Mesenchymal stem cell (in vitro differentiated cells and primary cell): ENCODE measurements around the gene PTPN12.

ENCODE experiments used
- DNase-seq: peaks from one replicate; pipeline ENCODE4 v3.0.0-alpha.2; 2013
- H2AFZ ChIP-seq: one replicate; pipeline ENCODE4 v1.6.1; 2013; ENCODE audit warnings: low read depth, mild to moderate bottlenecking, control low read depth, inconsistent platforms, low read length, moderate library complexity
- H2AK5ac ChIP-seq: 2 replicates; pipeline ENCODE4 v1.6.1; 2013; ENCODE audit warnings: low read length, moderate library complexity, mild to moderate bottlenecking, inconsistent platforms; ENCODE audit not compliant: severe bottlenecking
- H2BK120ac ChIP-seq: one replicate; pipeline ENCODE4 v1.6.1; 2013; ENCODE audit warnings: low read depth, mild to moderate bottlenecking, inconsistent platforms, low read length, moderate library complexity
- H2BK12ac ChIP-seq, 2 experiments: one replicate each; pipeline ENCODE4 v1.6.1; 2013; ENCODE audit warnings: inconsistent platforms in 2 of 2, low read length in 2 of 2, mild to moderate bottlenecking in 2 of 2, moderate library complexity in 2 of 2, control low read depth in 1 of 2
- H2BK15ac ChIP-seq: one replicate; pipeline ENCODE4 v1.6.1; 2013; ENCODE audit warnings: mild to moderate bottlenecking, low read depth, inconsistent platforms; ENCODE audit not compliant: poor library complexity, severe bottlenecking
- H2BK5ac ChIP-seq: 2 replicates; pipeline ENCODE4 v1.6.1; 2013; ENCODE audit warnings: low read depth, mild to moderate bottlenecking, low read length, control low read depth, inconsistent platforms; ENCODE audit not compliant: poor library complexity, severe bottlenecking
- H3K14ac ChIP-seq, 2 experiments: one replicate each; pipeline ENCODE4 v1.6.1; 2013; ENCODE audit warnings: inconsistent platforms in 2 of 2, low read length in 2 of 2, control low read depth in 1 of 2, mild to moderate bottlenecking in 1 of 2, moderate library complexity in 1 of 2
- H3K18ac ChIP-seq, 2 experiments: one replicate each; pipeline ENCODE4 v1.6.1; 2013; ENCODE audit warnings: inconsistent platforms in 2 of 2, low read length in 2 of 2, control low read depth in 1 of 2, low read depth in 1 of 2, mild to moderate bottlenecking in 1 of 2
- H3K23ac ChIP-seq, 2 experiments: one replicate each; pipeline ENCODE4 v1.6.1; 2013; ENCODE audit warnings: inconsistent platforms in 2 of 2, low read length in 2 of 2, mild to moderate bottlenecking in 2 of 2, moderate library complexity in 2 of 2, control low read depth in 1 of 2
- H3K27ac ChIP-seq: 2 replicates; pipeline ENCODE4 v1.5.1; 2013; ENCODE audit warnings: mild to moderate bottlenecking, moderate library complexity, low read length, control low read depth, inconsistent platforms; ENCODE audit not compliant: poor library complexity, severe bottlenecking
- H3K27me3 ChIP-seq, 2 experiments: 2 replicates each; pipeline versions ENCODE4 v1.6.1 to v1.7.0; 2013; ENCODE audit warnings: low read length in 2 of 2, mild to moderate bottlenecking in 2 of 2, moderate library complexity in 2 of 2, control low read depth in 1 of 2, inconsistent platforms in 1 of 2; ENCODE audit not compliant: control insufficient read depth in 1 of 2, insufficient read depth in 1 of 2
- H3K36me3 ChIP-seq, 2 experiments: 2 replicates each; pipeline versions ENCODE4 v1.6.1 to v1.7.0; 2013; ENCODE audit warnings: low read length in 2 of 2, control low read depth in 1 of 2, inconsistent platforms in 1 of 2, low read depth in 1 of 2, mild to moderate bottlenecking in 1 of 2; ENCODE audit not compliant: insufficient read depth in 2 of 2, control insufficient read depth in 1 of 2
- H3K4ac ChIP-seq, 2 experiments: one replicate each; pipeline ENCODE4 v1.6.1; 2013; ENCODE audit warnings: inconsistent platforms in 2 of 2, low read length in 2 of 2, mild to moderate bottlenecking in 2 of 2, moderate library complexity in 2 of 2, control low read depth in 1 of 2, low read depth in 1 of 2
- H3K4me1 ChIP-seq: 2 replicates; pipeline ENCODE4 v1.6.1; 2013; ENCODE audit warnings: low read depth, low read length, control low read depth; ENCODE audit not compliant: control insufficient read depth, insufficient read depth
- H3K4me2 ChIP-seq: 2 replicates; pipeline ENCODE4 v1.6.1; 2013; ENCODE audit warnings: low read length, mild to moderate bottlenecking, inconsistent platforms; ENCODE audit not compliant: poor library complexity, severe bottlenecking
- H3K4me3 ChIP-seq, 2 experiments: 2 replicates each; pipeline versions ENCODE4 v1.5.1 to v1.7.0; 2013; ENCODE audit warnings: low read length in 2 of 2, mild to moderate bottlenecking in 2 of 2, control low read depth in 1 of 2, low read depth in 1 of 2; ENCODE audit not compliant: insufficient read depth in 1 of 2
- H3K79me1 ChIP-seq: replicated peaks from 2 replicates; pipeline ENCODE4 v1.6.1; 2013; ENCODE audit warnings: mild to moderate bottlenecking, control low read depth, low read length, inconsistent platforms; ENCODE audit not compliant: poor library complexity, severe bottlenecking
- H3K9ac ChIP-seq: 2 replicates; pipeline ENCODE4 v1.7.0; 2013; ENCODE audit warnings: mild to moderate bottlenecking, low read length, moderate library complexity
- H3K9me3 ChIP-seq: 2 replicates; pipeline ENCODE4 v1.7.0; 2013; ENCODE audit warnings: mild to moderate bottlenecking, low read length; ENCODE audit not compliant: control insufficient read depth
- H4K8ac ChIP-seq: one replicate; pipeline ENCODE4 v1.6.1; 2013; ENCODE audit warnings: inconsistent platforms, mild to moderate bottlenecking, low read length, moderate library complexity
- H4K91ac ChIP-seq: one replicate; pipeline ENCODE4 v1.6.1; 2013; ENCODE audit warnings: mild to moderate bottlenecking, low read length, inconsistent platforms
- WGBS: methylation state at CpG from one replicate; pipeline ENCODE4 v1.1.7; 2013; ENCODE audit warnings: mixed read lengths; 5-methylcytosine and 5-hydroxymethylcytosine counted together

The PTPN12 gene

DNA sequence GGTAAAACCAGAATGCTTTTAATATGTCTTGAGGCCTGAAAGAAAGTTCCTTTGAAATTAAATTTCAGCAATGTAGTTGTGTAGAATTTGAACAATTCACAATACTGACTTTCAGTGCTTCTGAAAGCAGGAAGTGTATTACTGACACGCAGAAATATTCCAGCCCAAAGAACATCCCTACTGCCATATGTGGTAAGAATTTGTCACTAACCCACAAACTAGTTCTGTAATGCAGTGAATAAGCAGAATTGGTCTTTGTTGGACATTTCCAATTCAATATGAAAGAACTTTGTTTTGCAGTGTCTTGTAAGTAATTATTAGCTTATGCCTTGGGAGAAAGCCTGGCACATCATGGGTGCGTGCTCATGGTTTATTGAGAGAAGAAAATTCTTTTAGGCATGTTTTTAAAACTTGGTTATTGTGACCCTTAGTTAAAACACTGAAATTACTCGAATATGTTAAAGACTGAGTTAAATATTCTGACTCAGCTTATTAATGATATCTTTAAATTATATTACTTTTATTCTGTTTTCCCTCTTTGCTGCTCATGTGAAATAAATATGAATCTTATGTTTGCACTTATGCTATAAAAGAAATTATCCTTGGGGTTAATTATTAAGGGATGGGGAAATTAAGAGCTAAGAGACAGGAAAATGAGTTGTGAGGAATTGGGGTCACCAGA, 33.4 kb downstream of the PTPN12 start:
- 94% methylated on average over 1 of the region's 3 CpGs for WGBS
- peak overlapping the region; percentile 73 for H3K27ac ChIP-seq
- H4K91ac ChIP-seq: no peak overlapping the region
- H3K4me2 ChIP-seq: no peak overlapping the region
- peaks cover 6 to 52% of the 10 kb centered on the region in 2 experiments for H3K36me3 ChIP-seq
- no peak overlapping the region for H3K4me3 ChIP-seq
- H2BK12ac ChIP-seq: no peak overlapping the region
- H3K18ac ChIP-seq: no peak overlapping the region
- peak overlapping the region; percentile 57 for H3K9ac ChIP-seq
- H4K8ac ChIP-seq: no peak overlapping the region
- H2AFZ ChIP-seq: no peak overlapping the region
- H2AK5ac ChIP-seq: no peak overlapping the region
- peaks cover 7% of the 10 kb centered on the region for H3K4me1 ChIP-seq
- no peak overlapping the region for H2BK5ac ChIP-seq
- no peak overlapping the region for H3K23ac ChIP-seq
- H2BK120ac ChIP-seq: no peak overlapping the region
- peaks cover 12% of the 10 kb centered on the region for H3K79me1 ChIP-seq
- H3K27me3 ChIP-seq: no peaks in the 10 kb centered on the region
- peak; percentile 80 for DNase-seq
- no peak overlapping the region for H3K4ac ChIP-seq
- no peak overlapping the region for H3K14ac ChIP-seq
- H2BK15ac ChIP-seq: no peak overlapping the region
- no peaks in the 10 kb centered on the region for H3K9me3 ChIP-seq

- no peak overlapping the region for H2BK12ac ChIP-seq
- peaks cover 9 to 65% of the 10 kb centered on the region in 2 experiments for H3K36me3 ChIP-seq
- no peak overlapping the region for H3K27ac ChIP-seq
- no peak overlapping the region for H2AFZ ChIP-seq
- no peak overlapping the region for H2BK120ac ChIP-seq
- no peak overlapping the region for H3K9ac ChIP-seq
- no peak overlapping the region for H3K4ac ChIP-seq
- 100% methylated on average over 6 of the region's 6 CpGs for WGBS
- no peak for DNase-seq
- H3K4me1 ChIP-seq: peaks cover 6% of the 10 kb centered on the region
- H3K4me3 ChIP-seq: no peak overlapping the region
- H4K8ac ChIP-seq: no peak overlapping the region
- no peak overlapping the region for H2BK5ac ChIP-seq
- no peak overlapping the region for H2AK5ac ChIP-seq
- H3K79me1 ChIP-seq: peaks cover 15% of the 10 kb centered on the region
- no peak overlapping the region for H4K91ac ChIP-seq
- no peak overlapping the region for H2BK15ac ChIP-seq
- H3K14ac ChIP-seq: no peak overlapping the region
- no peak overlapping the region for H3K18ac ChIP-seq
- H3K4me2 ChIP-seq: no peak overlapping the region
- H3K9me3 ChIP-seq: no peaks in the 10 kb centered on the region
- H3K23ac ChIP-seq: no peak overlapping the region
- no peaks in the 10 kb centered on the region for H3K27me3 ChIP-seq
Measured at GRCh38 chr7:77571801-77572200, 34.7 kb downstream of the PTPN12 start.

DNA sequence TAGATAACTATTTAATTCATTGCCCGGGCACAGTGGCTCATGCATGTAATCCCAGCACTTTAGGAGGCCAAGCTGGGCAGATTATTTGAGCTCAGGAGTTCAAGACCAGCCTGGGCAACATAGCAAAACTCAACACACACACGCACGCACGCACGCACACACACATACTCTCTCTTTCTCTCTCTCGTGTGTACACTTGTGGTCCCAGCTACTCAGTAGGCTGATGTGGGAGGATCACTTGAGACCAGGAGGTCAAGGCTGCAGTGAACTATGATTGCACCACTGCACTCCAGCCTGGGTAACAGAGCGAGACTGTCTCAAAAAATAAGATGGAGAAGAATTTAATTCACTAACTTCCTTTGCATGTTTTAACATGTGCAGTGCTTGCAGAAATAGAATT, 38.1 kb downstream of the PTPN12 start:
- Histone ChIP-seq H2BK120ac (no peak overlapping the region), H2BK15ac (no peak overlapping the region), H3K23ac (no peak overlapping the region)

GRCh38 chr7:77576856-77577255, 39.8 kb downstream of the PTPN12 start:
- no peak overlapping the region for H3K23ac ChIP-seq
- H2BK15ac ChIP-seq: no peak overlapping the region
- H3K9me3 ChIP-seq: no peaks in the 10 kb centered on the region
- no peak overlapping the region for H3K18ac ChIP-seq
- no peak overlapping the region for H2AK5ac ChIP-seq
- no peak overlapping the region for H3K14ac ChIP-seq
- H3K4me1 ChIP-seq: peaks cover 4% of the 10 kb centered on the region
- H3K27me3 ChIP-seq: no peaks in the 10 kb centered on the region
- 98% methylated on average over 3 of the region's 3 CpGs for WGBS
- no peak for DNase-seq
- no peak overlapping the region for H2BK12ac ChIP-seq
- H3K4me3 ChIP-seq: no peak overlapping the region
- H3K36me3 ChIP-seq: peaks cover 10 to 85% of the 10 kb centered on the region in 2 experiments
- no peak overlapping the region for H3K27ac ChIP-seq
- no peak overlapping the region for H2BK120ac ChIP-seq
- H2BK5ac ChIP-seq: no peak overlapping the region
- no peak overlapping the region for H4K8ac ChIP-seq
- H3K9ac ChIP-seq: no peak overlapping the region
- H3K4me2 ChIP-seq: no peak overlapping the region
- peaks cover 18% of the 10 kb centered on the region for H3K79me1 ChIP-seq
- H4K91ac ChIP-seq: no peak overlapping the region
- H3K4ac ChIP-seq: no peak overlapping the region
- H2AFZ ChIP-seq: no peak overlapping the region

More for the DNA sequence above, 38.1 kb downstream of the PTPN12 start:
- Histone ChIP-seq H3K14ac (no peak overlapping the region), H3K4me1 (peaks cover 4% of the 10 kb centered on the region), H2AK5ac (no peak overlapping the region), H3K9ac (no peak overlapping the region), H3K27me3 (no peaks in the 10 kb centered on the region), H3K18ac (no peak overlapping the region), H2BK5ac (no peak overlapping the region), H3K27ac (no peak overlapping the region), H2AFZ (no peak overlapping the region), H3K9me3 (no peaks in the 10 kb centered on the region), H4K91ac (no peak overlapping the region), H2BK12ac (no peak overlapping the region), H3K4me3 (no peak overlapping the region), H4K8ac (no peak overlapping the region), H3K79me1 (peaks cover 18% of the 10 kb centered on the region), H3K4me2 (no peak overlapping the region), H3K36me3 (peaks cover 10 to 82% of the 10 kb centered on the region in 2 experiments), H3K4ac (no peak overlapping the region)
- 100% methylated on average over 6 of the region's 7 CpGs for WGBS
- DNase-seq: no peak
